NCI-H2081 treated with DMSO at 0.1 percent for 48 hours (cell line): ENCODE measurements around the gene CNOT11.

Experiments used
- DNase-seq: peaks from one replicate; lab custom pipeline; 2025; lab: John Stamatoyannopoulos, UW

CNOT11 gene

GRCh38 chr2:101278925-101279324 lies 26.2 kb downstream of the CNOT11 start:
- DNase-seq = no peak

- no peak for DNase-seq
Observed at GRCh38 chr2:101281482-101281881, 28.8 kb downstream of the CNOT11 start.

DNA sequence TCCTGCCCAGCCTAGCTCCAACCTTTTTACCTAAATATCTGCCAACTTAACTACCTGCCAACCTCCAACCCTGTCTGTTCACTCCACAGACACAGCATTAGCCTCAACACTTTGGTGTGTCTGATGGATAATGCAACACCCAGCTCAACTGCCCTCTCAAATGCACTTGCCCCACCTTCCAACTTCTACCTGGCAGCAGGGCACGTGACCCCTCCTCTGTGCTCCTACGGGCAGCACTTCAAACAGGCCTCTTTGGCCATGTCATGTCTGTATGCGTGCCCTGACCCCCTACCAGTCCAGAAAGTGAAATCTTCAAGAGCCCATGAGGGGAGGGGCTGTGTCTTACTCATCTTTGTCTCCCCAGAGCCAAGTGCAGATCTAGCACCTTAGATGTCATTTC lies 30.3 kb downstream of the CNOT11 start:
- no peak for DNase-seq

GRCh38 chr2:101286684-101287083 lies 34.0 kb downstream of the CNOT11 start:
- no peak for DNase-seq

- DNase-seq = no peak
Observed at GRCh38 chr2:101287303-101287702, 34.6 kb downstream of the CNOT11 start.

- DNase-seq = no peak
Observed at GRCh38 chr2:101290711-101291110, 38.0 kb downstream of the CNOT11 start.

DNA sequence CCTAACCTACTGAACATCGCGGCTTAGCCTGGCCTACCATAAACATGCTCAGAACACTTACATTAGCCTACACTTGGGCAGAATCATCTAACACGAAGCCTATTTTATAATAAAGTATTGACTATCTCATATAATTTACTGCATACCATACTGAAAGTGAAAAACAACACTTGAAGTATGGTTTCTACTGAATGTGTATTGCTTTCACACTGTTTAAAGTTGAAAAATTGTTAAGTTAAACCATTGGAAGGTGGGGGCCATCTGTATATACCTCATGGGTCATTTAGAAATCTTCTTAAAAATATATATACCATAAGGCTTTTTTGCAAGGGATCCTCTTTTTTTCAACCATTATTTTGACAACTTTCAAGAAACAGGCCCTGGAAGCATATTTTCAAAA lies 39.3 kb downstream of the CNOT11 start:
- no peak for DNase-seq

- no peak for DNase-seq
Observed at GRCh38 chr2:101293544-101293943, 40.9 kb downstream of the CNOT11 start.

GRCh38 chr2:101294861-101295260 lies 42.2 kb downstream of the CNOT11 start:
- no peak for DNase-seq

- no peak for DNase-seq
Observed at GRCh38 chr2:101295895-101296294, 43.2 kb downstream of the CNOT11 start.

DNA sequence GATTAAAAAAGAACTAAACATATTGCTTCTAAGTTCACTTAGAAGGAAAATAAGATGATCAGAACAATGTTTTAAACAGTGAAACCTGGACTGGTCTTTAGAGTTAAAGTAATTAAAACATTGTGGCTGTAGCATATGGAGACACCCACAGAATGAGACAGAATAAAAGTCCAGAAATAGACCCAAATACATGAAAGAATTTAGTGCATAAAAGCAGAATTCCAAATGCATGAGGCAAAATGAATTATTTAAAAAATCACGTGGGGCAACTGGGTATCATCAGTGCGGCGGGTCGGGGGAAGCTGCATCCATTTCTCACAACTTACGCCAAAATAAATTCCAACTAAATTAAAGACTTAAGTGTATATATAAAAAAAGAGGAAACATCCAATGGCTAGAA lies 43.7 kb downstream of the CNOT11 start:
- no peak for DNase-seq

DNA sequence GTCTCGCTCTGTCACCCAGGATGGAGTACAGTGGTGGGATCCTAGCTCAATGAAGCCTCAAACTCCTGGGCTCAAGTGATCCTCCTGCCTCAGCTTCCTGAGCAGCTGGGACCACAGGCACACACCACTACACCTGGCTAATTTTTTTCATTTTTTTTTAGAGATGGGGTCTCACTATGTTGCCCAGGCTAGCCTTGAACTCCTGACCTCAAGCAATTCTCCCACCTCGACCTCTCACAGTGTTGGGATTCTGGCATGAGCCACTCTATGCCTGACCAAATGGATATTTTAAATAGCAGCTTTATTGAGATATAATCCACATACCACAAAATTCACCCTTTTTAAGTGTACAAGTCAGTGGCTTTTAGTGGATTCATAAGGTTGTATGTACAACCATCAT lies 44.7 kb downstream of the CNOT11 start:
- no peak for DNase-seq

DNA sequence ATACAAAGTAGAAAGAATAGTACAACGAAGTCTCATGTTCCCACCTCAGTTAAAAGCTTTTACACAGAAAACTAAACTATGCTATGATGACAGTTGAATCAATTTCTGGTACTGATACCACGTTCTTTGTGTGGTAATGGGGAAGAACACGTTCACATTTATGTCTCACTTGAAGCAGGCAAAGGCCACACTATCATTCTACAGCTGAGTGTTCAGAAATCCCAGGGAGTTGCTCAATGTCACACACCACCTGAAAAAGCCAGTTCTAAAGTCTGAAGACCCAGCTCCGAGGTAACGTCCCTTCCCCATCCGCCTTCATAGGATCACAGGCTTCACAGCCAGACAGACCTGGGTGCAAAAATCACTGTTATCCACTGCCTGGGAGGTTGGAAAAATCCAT lies 46.9 kb downstream of the CNOT11 start:
- DNase-seq = no peak

GRCh38 chr2:101300164-101300563 lies 47.5 kb downstream of the CNOT11 start:
- no peak for DNase-seq

- no peak for DNase-seq
Observed at GRCh38 chr2:101300836-101301235, 48.1 kb downstream of the CNOT11 start.

DNA sequence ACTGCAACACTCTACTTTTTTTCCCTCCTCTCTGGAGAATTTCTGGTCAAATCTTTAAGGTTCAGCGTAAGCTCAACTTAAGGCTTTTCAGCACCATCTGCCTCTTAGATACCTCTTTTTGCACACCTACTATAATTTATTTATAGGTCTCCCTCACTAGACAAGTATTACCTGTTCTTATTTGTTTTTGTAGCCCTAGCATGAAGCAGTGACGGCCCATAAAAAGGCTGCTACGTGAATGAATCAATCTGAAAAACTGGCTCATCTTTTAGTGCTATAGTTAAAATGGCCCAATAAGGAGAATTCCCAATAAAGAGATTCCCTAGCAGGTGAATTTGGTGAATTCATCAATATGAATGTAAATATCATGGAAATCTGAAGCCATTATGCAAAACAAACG lies 49.3 kb downstream of the CNOT11 start:
- DNase-seq = no peak

DNA sequence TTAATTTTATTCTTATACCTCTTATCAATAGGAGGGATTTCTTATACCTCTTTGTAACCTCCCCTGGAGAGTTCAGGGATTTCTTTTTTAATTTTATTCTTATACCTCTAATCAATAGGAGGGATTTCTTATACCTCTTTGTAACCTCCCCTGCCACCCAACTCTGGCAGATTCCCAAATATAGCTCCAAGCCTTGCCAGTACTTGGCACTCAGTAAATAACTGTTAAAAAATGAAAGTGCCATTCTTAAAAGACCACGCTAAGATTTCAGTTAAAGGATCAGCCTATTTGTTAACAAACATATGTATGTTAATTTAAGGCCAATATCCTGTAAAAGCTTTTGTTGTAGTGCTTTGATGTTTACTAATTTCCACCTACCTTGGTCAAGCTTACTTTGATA lies 51.0 kb downstream of the CNOT11 start:
- DNase-seq = no peak

GRCh38 chr2:101305035-101305434 lies 52.3 kb downstream of the CNOT11 start:
- DNase-seq = no peak

- no peak for DNase-seq
Observed at GRCh38 chr2:101305492-101306078, 52.9 kb downstream of the CNOT11 start.

GRCh38 chr2:101306410-101306809 lies 53.7 kb downstream of the CNOT11 start:
- DNase-seq = no peak

DNA sequence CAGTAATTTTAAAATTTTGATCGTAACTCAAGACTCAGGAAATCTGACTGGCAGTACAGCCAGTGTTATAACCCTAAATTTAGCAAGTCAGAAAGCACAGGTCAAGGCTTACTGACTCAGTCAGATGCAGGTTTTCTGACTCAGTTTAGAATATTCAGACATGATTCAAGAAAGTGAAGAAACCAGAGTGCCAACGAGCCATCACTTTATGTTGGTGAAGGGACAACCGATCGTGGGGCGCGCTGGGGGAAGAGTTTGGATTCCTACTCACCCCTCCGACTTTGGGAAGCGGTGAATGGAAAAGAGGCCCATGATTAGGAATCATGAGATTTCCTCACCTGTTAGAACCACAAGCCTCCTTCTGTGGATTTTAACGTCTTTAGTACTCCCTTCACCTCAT lies 54.8 kb downstream of the CNOT11 start:
- DNase-seq = no peak

DNA sequence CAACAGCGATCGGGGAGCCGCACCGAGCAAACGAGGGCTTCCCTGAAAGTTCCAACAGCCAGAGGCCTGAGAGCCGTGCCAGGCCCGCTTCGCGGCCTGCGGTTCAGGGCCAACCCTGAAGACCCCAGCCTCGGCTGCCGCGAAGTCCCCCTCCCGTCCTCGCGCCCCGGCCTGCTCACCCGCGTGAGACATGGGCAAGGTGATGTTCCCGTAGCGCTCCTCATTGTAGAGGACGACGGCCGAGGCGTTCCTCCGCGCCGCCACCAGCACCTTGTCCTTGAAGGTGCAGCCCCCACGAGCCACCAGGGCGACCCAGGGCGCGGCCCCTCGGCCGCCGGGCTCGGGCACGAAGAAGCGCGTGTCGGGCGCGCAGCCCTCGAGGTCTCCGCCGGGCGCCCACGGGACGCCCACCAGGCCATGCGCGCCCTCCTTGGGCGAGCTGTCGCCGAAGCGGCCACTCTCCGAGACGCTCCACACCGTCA lies 55.3 kb downstream of the CNOT11 start:
- DNase-seq = no peak

GRCh38 chr2:101308432-101309210 lies 55.9 kb downstream of the CNOT11 start, which contains the start of gene RNF149:
RNF149 (minus strand) TSS chr2:101308701; CDS start chr2:101308588, 113 bp downstream.
- peak; percentile 21 for DNase-seq
